GM23338 (cell line): ENCODE data around the gene TRIB2.

ENCODE experiments used
- EZH2 ChIP-seq: fragments of 200-600 bp; sonication (generic); IDR thresholded peaks from one replicate; pipeline ENCODE4 v1.8.0; 2017; ENCODE audit warnings: antibody characterized with exemption, mild to moderate bottlenecking, low read depth; ENCODE audit not compliant: unreplicated experiment
- EZH2phosphoT487 ChIP-seq: fragments of 200-600 bp; sonication (generic); IDR thresholded peaks from one replicate; pipeline ENCODE4 v1.8.1; 2018; ENCODE audit warnings: antibody characterized with exemption; ENCODE audit not compliant: unreplicated experiment
- POLR2AphosphoS5 ChIP-seq: IDR thresholded peaks from 2 replicates; pipeline ENCODE4 v1.6.1; 2016; ENCODE audit warnings: antibody characterized with exemption, low read depth
- TF ChIP-seq, protein P1 (sequence below), 2 experiments: fragments of 200-600 bp in 1 of 2; sonication (generic) in 1 of 2; conservative IDR thresholded peaks; 2 replicates each; pipeline versions ENCODE4 v1.5.1 to v1.6.1; 2016 to 2017; ENCODE audit warnings: antibody characterized with exemption in 2 of 2, low read depth in 2 of 2, mild to moderate bottlenecking in 2 of 2, moderate library complexity in 1 of 2
- TF ChIP-seq, protein P2 (sequence below): IDR thresholded peaks from one replicate; pipeline ENCODE4 v1.6.1; 2018; ENCODE audit warnings: antibody characterized with exemption; ENCODE audit not compliant: unreplicated experiment

DNA sequence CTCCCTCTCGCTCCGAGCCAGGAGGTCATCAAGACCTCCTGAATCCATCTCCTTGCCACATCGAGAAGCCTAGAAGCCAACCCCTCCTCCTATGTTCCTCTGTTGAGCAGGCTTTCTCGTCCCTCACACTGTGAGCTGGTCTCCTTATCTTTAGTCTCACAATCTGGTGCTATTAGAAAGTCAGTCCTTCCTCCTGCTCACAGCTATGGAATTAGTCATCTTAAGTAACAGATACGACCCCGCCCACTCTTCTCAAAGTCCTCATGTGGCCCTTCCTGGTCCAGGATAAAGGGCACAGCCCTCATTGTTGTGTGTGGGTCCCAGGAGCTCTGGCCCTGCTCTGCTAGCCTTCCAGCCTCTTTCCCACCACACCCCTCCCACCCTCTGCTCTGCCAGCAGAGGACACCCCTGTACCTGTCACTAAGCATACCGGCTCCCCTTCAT lies 41.4 kb upstream of the TRIB2 start:
- TF ChIP-seq, protein P1, sequence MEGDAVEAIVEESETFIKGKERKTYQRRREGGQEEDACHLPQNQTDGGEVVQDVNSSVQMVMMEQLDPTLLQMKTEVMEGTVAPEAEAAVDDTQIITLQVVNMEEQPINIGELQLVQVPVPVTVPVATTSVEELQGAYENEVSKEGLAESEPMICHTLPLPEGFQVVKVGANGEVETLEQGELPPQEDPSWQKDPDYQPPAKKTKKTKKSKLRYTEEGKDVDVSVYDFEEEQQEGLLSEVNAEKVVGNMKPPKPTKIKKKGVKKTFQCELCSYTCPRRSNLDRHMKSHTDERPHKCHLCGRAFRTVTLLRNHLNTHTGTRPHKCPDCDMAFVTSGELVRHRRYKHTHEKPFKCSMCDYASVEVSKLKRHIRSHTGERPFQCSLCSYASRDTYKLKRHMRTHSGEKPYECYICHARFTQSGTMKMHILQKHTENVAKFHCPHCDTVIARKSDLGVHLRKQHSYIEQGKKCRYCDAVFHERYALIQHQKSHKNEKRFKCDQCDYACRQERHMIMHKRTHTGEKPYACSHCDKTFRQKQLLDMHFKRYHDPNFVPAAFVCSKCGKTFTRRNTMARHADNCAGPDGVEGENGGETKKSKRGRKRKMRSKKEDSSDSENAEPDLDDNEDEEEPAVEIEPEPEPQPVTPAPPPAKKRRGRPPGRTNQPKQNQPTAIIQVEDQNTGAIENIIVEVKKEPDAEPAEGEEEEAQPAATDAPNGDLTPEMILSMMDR (conservative IDR thresholded peaks at IDR 0.05; ENCODE audit: low read depth in 2 of 2), result peak in 1 of 2 experiments; percentile 26; a peak in 2 of 4 replicates
- TF ChIP-seq EZH2phosphoT487 (no peak), POLR2AphosphoS5 (no peak), EZH2 (no peak)
- TF ChIP-seq, protein P2, sequence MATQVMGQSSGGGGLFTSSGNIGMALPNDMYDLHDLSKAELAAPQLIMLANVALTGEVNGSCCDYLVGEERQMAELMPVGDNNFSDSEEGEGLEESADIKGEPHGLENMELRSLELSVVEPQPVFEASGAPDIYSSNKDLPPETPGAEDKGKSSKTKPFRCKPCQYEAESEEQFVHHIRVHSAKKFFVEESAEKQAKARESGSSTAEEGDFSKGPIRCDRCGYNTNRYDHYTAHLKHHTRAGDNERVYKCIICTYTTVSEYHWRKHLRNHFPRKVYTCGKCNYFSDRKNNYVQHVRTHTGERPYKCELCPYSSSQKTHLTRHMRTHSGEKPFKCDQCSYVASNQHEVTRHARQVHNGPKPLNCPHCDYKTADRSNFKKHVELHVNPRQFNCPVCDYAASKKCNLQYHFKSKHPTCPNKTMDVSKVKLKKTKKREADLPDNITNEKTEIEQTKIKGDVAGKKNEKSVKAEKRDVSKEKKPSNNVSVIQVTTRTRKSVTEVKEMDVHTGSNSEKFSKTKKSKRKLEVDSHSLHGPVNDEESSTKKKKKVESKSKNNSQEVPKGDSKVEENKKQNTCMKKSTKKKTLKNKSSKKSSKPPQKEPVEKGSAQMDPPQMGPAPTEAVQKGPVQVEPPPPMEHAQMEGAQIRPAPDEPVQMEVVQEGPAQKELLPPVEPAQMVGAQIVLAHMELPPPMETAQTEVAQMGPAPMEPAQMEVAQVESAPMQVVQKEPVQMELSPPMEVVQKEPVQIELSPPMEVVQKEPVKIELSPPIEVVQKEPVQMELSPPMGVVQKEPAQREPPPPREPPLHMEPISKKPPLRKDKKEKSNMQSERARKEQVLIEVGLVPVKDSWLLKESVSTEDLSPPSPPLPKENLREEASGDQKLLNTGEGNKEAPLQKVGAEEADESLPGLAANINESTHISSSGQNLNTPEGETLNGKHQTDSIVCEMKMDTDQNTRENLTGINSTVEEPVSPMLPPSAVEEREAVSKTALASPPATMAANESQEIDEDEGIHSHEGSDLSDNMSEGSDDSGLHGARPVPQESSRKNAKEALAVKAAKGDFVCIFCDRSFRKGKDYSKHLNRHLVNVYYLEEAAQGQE, result no peak
